CD4-positive, alpha-beta T cell treated with Interleukin-10 for 1 hour (primary cell): ENCODE data around the gene GPR45.
A peak's percentile ranks its signal among the peaks of the same experiment; 100 is the strongest.

Experiments used
- DNase-seq: peaks from one replicate; pipeline ENCODE4 v3.0.0-alpha.2; 2020

GPR45 gene

GRCh38 chr2:105255979-105256378 is 14.4 kb downstream of the GPR45 start:
- DNase-seq, result no peak

GRCh38 chr2:105256431-105257047 is 15.0 kb downstream of the GPR45 start:
- no peak for DNase-seq

- no peak for DNase-seq
Observed at GRCh38 chr2:105257981-105258380, 16.4 kb downstream of the GPR45 start.

GRCh38 chr2:105258835-105259350 is 17.4 kb downstream of the GPR45 start:
- no peak for DNase-seq

- DNase-seq, result no peak
Observed at GRCh38 chr2:105261061-105261460, 19.5 kb downstream of the GPR45 start.

- no peak for DNase-seq
Observed at GRCh38 chr2:105262651-105263091, 21.1 kb downstream of the GPR45 start.

GRCh38 chr2:105269426-105269825 is 27.9 kb downstream of the GPR45 start:
- DNase-seq, result no peak

GRCh38 chr2:105271393-105272045 is 30.0 kb downstream of the GPR45 start:
- no peak for DNase-seq

GRCh38 chr2:105272176-105272575 is 30.6 kb downstream of the GPR45 start:
- no peak for DNase-seq

GRCh38 chr2:105274046-105274445 is 32.5 kb downstream of the GPR45 start:
- DNase-seq, result no peak

GRCh38 chr2:105278654-105279053 is 37.1 kb downstream of the GPR45 start:
- no peak for DNase-seq

- DNase-seq, result no peak
Observed at GRCh38 chr2:105279126-105279525, 37.6 kb downstream of the GPR45 start.

- no peak for DNase-seq
Observed at GRCh38 chr2:105280281-105280680, 38.7 kb downstream of the GPR45 start.

GRCh38 chr2:105283532-105283931 is 42.0 kb downstream of the GPR45 start:
- DNase-seq, result no peak

- peak; percentile 27 for DNase-seq
Observed at GRCh38 chr2:105287692-105288091, 46.1 kb downstream of the GPR45 start.

- no peak for DNase-seq
Observed at GRCh38 chr2:105288133-105288532, 46.6 kb downstream of the GPR45 start.

- no peak for DNase-seq
Observed at GRCh38 chr2:105290981-105291660, 49.6 kb downstream of the GPR45 start.

GRCh38 chr2:105291981-105292380 is 50.4 kb downstream of the GPR45 start:
- DNase-seq, result no peak
